Measurements from ENCODE around the gene RHCG.

RHCG gene

GRCh38 chr15:89513284-89513683, 16.9 kb upstream of the RHCG start:
- H3K27ac ChIP-seq, result no peak overlapping the region
- in situ Hi-C loops (cut with HindIII; ENCODE audit: low pct_ligation_motif_present, low sequenced_read_pairs), result no loop called here
- peaks cover 2% of the 10 kb centered on the region for H3K27me3 ChIP-seq (replicated peaks)

GRCh38 chr15:89512631-89513030, 16.2 kb upstream of the RHCG start:
- Histone ChIP-seq H3K4me3 (ENCODE audit: low read depth, low read length) (no peak overlapping the region), H3K27me3 (replicated peaks) (peaks cover 2% of the 10 kb centered on the region), H3K36me3 (replicated peaks) (no peaks in the 10 kb centered on the region), H3K27ac (no peak overlapping the region)
- TF ChIP-seq CTCF (IDR thresholded peaks at IDR 0.05; ENCODE audit: low read depth, low read length, missing control alignments), result no peak
- DNase-seq, result no peak
- in situ Hi-C loops (cut with HindIII; ENCODE audit: low pct_ligation_motif_present, low sequenced_read_pairs), result no loop called here

More at GRCh38 chr15:89513284-89513683, 16.9 kb upstream of the RHCG start:
- Histone ChIP-seq H3K4me3 (ENCODE audit: low read depth, low read length) (no peak overlapping the region), H3K36me3 (replicated peaks) (no peaks in the 10 kb centered on the region)
- no peak for TF ChIP-seq CTCF (IDR thresholded peaks at IDR 0.05; ENCODE audit: low read depth, low read length, missing control alignments)
- no peak for DNase-seq

- H3K4me3 ChIP-seq (ENCODE audit: low read depth, low read length), result no peak overlapping the region
- H3K27ac ChIP-seq, result no peak overlapping the region
- DNase-seq, result no peak
- in situ Hi-C loops (cut with HindIII; ENCODE audit: low pct_ligation_motif_present, low sequenced_read_pairs), result no loop called here
- no peak for TF ChIP-seq CTCF (IDR thresholded peaks at IDR 0.05; ENCODE audit: low read depth, low read length, missing control alignments)
- H3K36me3 ChIP-seq (replicated peaks), result no peaks in the 10 kb centered on the region
- no peaks in the 10 kb centered on the region for H3K27me3 ChIP-seq (replicated peaks)
Measured at GRCh38 chr15:89506026-89506686, 9.8 kb upstream of the RHCG start.

GRCh38 chr15:89504166-89504565, 7.8 kb upstream of the RHCG start:
- DNase-seq, result no peak
- Histone ChIP-seq H3K36me3 (replicated peaks) (no peaks in the 10 kb centered on the region), H3K27me3 (replicated peaks) (no peaks in the 10 kb centered on the region), H3K4me3 (ENCODE audit: low read depth, low read length) (no peak overlapping the region), H3K27ac (no peak overlapping the region)
- no peak for TF ChIP-seq CTCF (IDR thresholded peaks at IDR 0.05; ENCODE audit: low read depth, low read length, missing control alignments)
- in situ Hi-C loops (cut with HindIII; ENCODE audit: low pct_ligation_motif_present, low sequenced_read_pairs), result no loop called here

- Histone ChIP-seq H3K27ac (no peak overlapping the region), H3K36me3 (replicated peaks) (no peaks in the 10 kb centered on the region), H3K27me3 (replicated peaks) (no peaks in the 10 kb centered on the region), H3K4me3 (ENCODE audit: low read depth, low read length) (no peak overlapping the region)
- in situ Hi-C loops (cut with HindIII; ENCODE audit: low pct_ligation_motif_present, low sequenced_read_pairs), result no loop called here
- TF ChIP-seq CTCF (IDR thresholded peaks at IDR 0.05; ENCODE audit: low read depth, low read length, missing control alignments), result no peak
- no peak for DNase-seq
Measured at GRCh38 chr15:89502867-89503595, 6.6 kb upstream of the RHCG start.
